Astrocyte of the spinal cord (primary cell): ENCODE data around the gene CXCR5.

Experiments used
- DNase-seq: peaks from one replicate; pipeline ENCODE4 v3.0.0; 2011; ENCODE audit warnings: low read depth, low spot score
- H3K4me3 ChIP-seq: 2 replicates; pipeline ENCODE4 v1.5.1; 2011; ENCODE audit warnings: low read depth, mild to moderate bottlenecking, low read length, moderate library complexity
- in situ Hi-C: cut with HindIII; loops from 2 replicates; pipeline ENCODE4 v1.10.0; 2017; ENCODE audit warnings: low sequenced_read_pairs
- TF ChIP-seq, protein P1 (sequence below): IDR thresholded peaks from 2 replicates; pipeline ENCODE4 v1.5.1; 2012; ENCODE audit warnings: low read depth, mild to moderate bottlenecking, low read length, inconsistent platforms

CXCR5 gene

GRCh38 chr11:118933486-118933885 is 49.8 kb downstream of the CXCR5 start:
- DNase-seq = no peak
- H3K4me3 ChIP-seq = no peak overlapping the region
- in situ Hi-C loops = no loop called here
- TF ChIP-seq, protein P1, sequence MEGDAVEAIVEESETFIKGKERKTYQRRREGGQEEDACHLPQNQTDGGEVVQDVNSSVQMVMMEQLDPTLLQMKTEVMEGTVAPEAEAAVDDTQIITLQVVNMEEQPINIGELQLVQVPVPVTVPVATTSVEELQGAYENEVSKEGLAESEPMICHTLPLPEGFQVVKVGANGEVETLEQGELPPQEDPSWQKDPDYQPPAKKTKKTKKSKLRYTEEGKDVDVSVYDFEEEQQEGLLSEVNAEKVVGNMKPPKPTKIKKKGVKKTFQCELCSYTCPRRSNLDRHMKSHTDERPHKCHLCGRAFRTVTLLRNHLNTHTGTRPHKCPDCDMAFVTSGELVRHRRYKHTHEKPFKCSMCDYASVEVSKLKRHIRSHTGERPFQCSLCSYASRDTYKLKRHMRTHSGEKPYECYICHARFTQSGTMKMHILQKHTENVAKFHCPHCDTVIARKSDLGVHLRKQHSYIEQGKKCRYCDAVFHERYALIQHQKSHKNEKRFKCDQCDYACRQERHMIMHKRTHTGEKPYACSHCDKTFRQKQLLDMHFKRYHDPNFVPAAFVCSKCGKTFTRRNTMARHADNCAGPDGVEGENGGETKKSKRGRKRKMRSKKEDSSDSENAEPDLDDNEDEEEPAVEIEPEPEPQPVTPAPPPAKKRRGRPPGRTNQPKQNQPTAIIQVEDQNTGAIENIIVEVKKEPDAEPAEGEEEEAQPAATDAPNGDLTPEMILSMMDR = no peak

DNA sequence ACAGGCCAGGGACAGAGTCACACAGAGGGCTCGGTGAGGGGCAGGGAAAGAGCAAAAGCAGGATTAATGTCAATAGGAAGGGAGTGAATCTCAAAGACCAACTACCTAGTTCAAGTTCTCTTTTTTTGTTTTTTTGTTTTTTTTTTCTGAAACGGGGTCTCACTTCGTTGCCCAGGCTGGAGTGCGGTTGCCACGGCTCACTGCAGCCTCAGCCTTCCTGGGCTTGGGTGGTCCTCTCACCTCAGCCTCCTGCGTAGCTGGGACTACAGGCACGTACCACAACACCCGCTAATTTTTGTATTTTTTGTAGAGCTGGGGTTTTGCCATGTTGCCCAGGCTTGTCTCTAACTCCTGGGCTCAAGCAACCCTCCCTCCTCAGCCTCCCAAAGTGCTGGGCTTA is 51.7 kb downstream of the CXCR5 start:
- TF ChIP-seq, protein P1 = no peak
- no peak overlapping the region for H3K4me3 ChIP-seq
- in situ Hi-C loops = no loop called here
- no peak for DNase-seq

GRCh38 chr11:118938491-118939403 is 55.1 kb downstream of the CXCR5 start:
- peak; percentile 83 for DNase-seq
- in situ Hi-C loops = no loop called here
- H3K4me3 ChIP-seq = no peak overlapping the region
- TF ChIP-seq, protein P1 = no peak

GRCh38 chr11:118939404-118939915 is 55.8 kb downstream of the CXCR5 start:
- TF ChIP-seq, protein P1 = no peak
- H3K4me3 ChIP-seq = no peak overlapping the region
- no peak for DNase-seq
- in situ Hi-C loops = no loop called here

DNA sequence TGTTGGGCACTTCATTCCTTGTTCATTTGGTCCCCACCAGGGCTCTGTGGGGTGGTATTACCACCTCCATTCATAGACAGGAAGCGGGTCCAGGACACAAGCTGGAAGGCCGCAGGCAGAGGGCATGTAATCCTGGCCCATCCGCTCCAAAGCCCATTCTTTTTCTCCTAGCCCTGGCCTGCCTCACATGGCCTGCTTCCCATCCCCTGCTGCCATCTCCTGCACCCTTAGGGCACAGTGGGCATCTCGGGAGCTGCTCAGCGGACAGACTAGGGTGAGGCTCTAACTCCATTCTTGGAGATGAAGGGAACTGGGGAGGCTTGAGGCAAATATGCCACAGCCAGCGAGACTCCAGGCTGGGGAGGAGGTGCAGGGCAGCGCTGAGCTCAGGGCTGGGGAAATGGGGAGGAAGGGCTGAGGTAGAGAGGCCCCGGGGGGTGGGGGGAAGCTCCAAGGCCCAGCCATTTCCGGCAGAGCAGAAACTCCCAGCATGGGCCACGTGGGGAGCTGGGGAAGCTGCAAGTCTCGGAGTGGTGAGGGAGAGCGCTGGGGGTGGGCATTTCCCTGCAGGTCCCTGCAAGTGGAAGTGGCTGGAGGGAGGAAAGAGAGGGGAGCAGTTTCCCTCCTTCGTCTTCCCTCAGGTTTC is 56.4 kb downstream of the CXCR5 start:
- no peak overlapping the region for H3K4me3 ChIP-seq
- in situ Hi-C loops = no loop called here
- TF ChIP-seq, protein P1 = no peak
- no peak for DNase-seq

- H3K4me3 ChIP-seq = no peak overlapping the region
- TF ChIP-seq, protein P1 = no peak
- in situ Hi-C loops = no loop called here
- no peak for DNase-seq
Observed at GRCh38 chr11:118947091-118947490, 63.4 kb downstream of the CXCR5 start.
